Activated CD8-positive, alpha-beta memory T cell treated with anti-CD3 and anti-CD28 coated beads, Interleukin-2, amount 50 U/mL, for 1 hour (primary cell): Measurements from ENCODE around the gene TDRD12.

Source experiments
- DNase-seq: peaks from one replicate; pipeline ENCODE4 v3.0.0-alpha.2; 2020; ENCODE audit errors: extremely low read depth

The TDRD12 gene

GRCh38 chr19:32719611-32720059 is at the start of gene TDRD12:
Gene TDRD12 (plus strand): TSS chr19:32719767. CDS start chr19:32720073, 306 bp downstream.
- no peak for DNase-seq

DNA sequence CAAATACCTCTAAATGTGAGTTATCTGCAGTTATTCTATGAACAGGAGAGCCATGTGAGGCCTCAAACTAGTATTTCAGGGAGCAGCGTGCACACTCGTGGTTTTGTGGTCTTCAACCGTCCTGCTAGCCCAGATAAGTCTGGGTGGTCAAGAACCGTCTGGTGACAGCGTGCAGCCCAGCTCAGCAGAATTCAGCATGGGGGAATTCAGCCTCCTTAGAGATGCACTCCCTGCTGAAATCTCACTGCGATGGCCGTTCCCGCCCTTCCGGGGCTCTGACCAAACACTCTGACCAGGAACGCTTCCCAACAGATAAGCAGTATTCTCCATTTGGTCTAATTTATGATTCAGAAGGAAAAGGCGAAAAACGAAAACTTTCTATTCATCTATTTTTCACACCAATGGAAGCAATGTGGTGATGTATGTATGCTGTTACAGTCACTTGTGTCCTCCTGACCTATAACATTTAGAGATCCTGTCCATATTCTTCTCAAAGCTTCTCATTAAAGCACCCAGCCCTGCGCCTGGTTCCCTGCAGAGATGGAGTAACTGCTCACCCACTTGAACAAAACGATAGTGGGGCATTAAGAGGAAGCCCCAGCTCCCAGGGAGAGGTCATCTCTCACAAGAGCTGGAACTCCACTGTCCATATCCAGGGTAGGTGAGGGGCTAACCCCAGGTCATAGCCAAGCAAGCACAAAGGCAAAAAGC is 47.5 kb upstream of the TDRD12 start:
- no peak for DNase-seq

DNA sequence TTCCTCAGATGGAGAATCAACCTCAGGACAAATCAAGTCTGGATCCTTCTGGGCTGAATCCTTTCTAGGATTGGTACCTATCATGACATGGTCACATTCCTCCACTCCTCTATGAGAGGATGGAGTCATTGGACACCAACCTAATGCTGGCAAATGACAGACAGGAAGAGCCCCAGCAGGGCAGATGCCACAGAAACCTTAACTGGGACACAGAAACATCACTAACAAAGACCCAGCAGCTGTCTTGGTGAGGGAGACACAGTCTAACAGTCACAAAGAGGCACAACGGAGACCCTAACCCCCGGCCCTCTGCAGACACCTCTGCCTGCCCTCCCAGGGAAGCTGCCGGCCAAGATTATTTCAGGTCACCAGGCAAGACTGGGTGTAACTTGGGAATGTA is 46.7 kb upstream of the TDRD12 start:
- no peak for DNase-seq

- DNase-seq: no peak
These were observed 46.0 kb upstream of the TDRD12 start for GRCh38 chr19:32673573-32673972.

- no peak for DNase-seq
These were observed 45.2 kb upstream of the TDRD12 start for GRCh38 chr19:32674153-32674930.

- peak; percentile 94 for DNase-seq
These were observed 44.4 kb upstream of the TDRD12 start, which contains the start of gene ANKRD27 for GRCh38 chr19:32674931-32675719. Gene ANKRD27 (minus strand): TSS chr19:32675180. CDS start chr19:32659015, 16,165 bp downstream.

DNA sequence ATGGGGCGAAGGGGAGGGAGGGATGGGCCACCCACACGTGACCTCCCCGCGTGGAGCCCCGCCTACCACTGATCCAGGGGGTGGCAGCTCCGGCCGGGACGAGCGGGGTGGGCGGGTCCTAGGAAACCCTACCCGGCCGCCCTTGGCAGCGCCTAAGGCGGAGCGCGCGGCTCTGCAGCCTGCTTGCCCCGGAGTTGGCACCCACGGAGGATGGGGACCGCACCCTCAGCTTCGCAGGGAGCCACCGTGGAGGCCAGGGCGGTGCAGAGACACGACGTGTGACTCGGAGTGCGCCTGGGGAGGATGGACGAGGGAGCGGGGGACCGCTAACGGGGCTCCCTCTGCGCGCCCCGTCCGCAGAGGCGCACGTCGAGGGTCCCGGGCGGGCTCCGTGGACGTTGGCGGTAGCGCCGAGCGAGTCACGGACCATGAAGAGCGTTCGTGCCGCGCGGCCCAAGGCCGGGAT is 43.8 kb upstream of the TDRD12 start, which contains the start of gene RGS9BP:
TSS of gene RGS9BP (plus strand) at position 129 of the 466 bp plus-strand sequence. CDS start 416 bp downstream, outside the sequence.
- DNase-seq: no peak

- DNase-seq: no peak
These were observed 43.2 kb upstream of the TDRD12 start for GRCh38 chr19:32676186-32676894.

DNA sequence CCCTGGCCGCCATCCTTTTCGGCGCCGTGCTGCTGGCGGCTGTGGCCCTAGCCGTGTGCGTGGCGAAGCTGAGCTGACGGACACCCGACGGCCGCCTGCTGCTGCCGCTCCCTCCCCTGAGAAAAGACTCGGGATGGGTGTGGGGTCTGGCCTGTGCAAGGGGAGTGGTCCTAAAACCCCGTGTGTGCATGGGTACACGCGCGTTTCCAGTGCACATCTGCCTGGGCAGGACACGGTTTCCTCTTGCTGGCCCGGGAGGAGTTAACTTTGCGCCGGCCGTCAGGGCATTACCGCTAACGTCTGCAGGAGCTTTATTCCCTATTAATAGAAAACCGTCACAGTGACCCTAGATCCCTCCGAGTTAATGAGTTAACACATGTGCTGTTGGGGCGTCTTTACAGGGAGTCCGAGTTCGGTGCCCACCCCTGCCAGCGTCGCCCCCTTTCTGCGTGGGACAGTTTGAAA is 42.6 kb upstream of the TDRD12 start:
- no peak for DNase-seq

- DNase-seq: no peak
These were observed 41.9 kb upstream of the TDRD12 start for GRCh38 chr19:32677657-32678056.

GRCh38 chr19:32680986-32681385 is 38.6 kb upstream of the TDRD12 start:
- DNase-seq: no peak

GRCh38 chr19:32682317-32682716 is 37.2 kb upstream of the TDRD12 start:
- no peak for DNase-seq

- no peak for DNase-seq
These were observed 32.6 kb upstream of the TDRD12 start for GRCh38 chr19:32686847-32687475.

GRCh38 chr19:32687681-32688080 is 31.9 kb upstream of the TDRD12 start:
- no peak for DNase-seq

- no peak for DNase-seq
These were observed 31.3 kb upstream of the TDRD12 start for GRCh38 chr19:32688311-32688710.

GRCh38 chr19:32691291-32691951 is 28.1 kb upstream of the TDRD12 start, which contains the start of gene NUDT19:
Gene NUDT19 (plus strand): TSS chr19:32691821. CDS start chr19:32691961, 140 bp downstream.
- no peak for DNase-seq

- no peak for DNase-seq
These were observed 27.4 kb upstream of the TDRD12 start for GRCh38 chr19:32691952-32692726.

DNA sequence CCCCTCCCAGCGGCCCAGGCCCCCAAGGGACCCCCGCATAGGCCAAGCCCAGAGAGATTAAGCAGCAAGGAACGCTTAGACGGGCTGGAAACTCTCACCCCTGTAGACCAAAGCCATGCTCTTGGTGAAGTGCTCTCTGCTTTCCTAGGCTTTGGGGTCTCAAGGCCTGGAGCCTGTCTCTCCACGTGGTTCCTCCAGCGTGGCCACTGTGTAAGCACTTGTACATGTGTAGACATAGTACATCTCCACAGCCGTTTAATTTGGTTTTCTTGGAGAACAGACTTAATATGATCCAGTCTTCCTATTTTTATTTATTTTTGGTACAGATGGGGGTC is 26.9 kb upstream of the TDRD12 start:
- no peak for DNase-seq
